Transverse colon (tissue), 3 donors: Measurements from ENCODE around the gene STON2.

Experiments
- CTCF ChIP-seq, 5 experiments: fragments of 200-600 bp in 3 of 5; fragments of 450-650 bp in 2 of 5; sonication (generic) in 3 of 5; IDR thresholded peaks; 1 replicate in 2 of 5; 2 replicates in 3 of 5; pipeline ENCODE4 v1.5.1; 2016 to 2017; ENCODE audit warnings: antibody characterized with exemption in 5 of 5, inconsistent platforms in 3 of 5, mild to moderate bottlenecking in 2 of 5, moderate library complexity in 1 of 5
- EP300 ChIP-seq: sonication (generic); formaldehyde crosslinking; IDR thresholded peaks from one replicate; pipeline ENCODE4 v1.6.1; 2017; ENCODE audit warnings: antibody characterized with exemption, low read depth
- POLR2A ChIP-seq: fragments of 450-650 bp; IDR thresholded peaks from one replicate; pipeline ENCODE4 v1.6.1; 2016; ENCODE audit warnings: antibody characterized with exemption, mild to moderate bottlenecking, moderate library complexity

- no peak for TF ChIP-seq EP300
- no peak for TF ChIP-seq POLR2A
- no peak for TF ChIP-seq CTCF (IDR thresholded peaks at IDR 0.05)
These were observed 126.1 kb downstream of the STON2 start for GRCh38 chr14:81273961-81274575.
